ENCODE measurements around the gene PER1. TPM values are rescaled to one million over a fixed set of nuclear protein-coding genes. Genes with fewer than 3 reads are reported as not detected.

The PER1 gene
- total and polyA plus RNA-seq, 10 of the 15 experiments (the other 5 are each of a cell fraction or from before 2014, with no cell fraction given) = 0.02 to 25.1 (median 5.4) TPM

DNA sequence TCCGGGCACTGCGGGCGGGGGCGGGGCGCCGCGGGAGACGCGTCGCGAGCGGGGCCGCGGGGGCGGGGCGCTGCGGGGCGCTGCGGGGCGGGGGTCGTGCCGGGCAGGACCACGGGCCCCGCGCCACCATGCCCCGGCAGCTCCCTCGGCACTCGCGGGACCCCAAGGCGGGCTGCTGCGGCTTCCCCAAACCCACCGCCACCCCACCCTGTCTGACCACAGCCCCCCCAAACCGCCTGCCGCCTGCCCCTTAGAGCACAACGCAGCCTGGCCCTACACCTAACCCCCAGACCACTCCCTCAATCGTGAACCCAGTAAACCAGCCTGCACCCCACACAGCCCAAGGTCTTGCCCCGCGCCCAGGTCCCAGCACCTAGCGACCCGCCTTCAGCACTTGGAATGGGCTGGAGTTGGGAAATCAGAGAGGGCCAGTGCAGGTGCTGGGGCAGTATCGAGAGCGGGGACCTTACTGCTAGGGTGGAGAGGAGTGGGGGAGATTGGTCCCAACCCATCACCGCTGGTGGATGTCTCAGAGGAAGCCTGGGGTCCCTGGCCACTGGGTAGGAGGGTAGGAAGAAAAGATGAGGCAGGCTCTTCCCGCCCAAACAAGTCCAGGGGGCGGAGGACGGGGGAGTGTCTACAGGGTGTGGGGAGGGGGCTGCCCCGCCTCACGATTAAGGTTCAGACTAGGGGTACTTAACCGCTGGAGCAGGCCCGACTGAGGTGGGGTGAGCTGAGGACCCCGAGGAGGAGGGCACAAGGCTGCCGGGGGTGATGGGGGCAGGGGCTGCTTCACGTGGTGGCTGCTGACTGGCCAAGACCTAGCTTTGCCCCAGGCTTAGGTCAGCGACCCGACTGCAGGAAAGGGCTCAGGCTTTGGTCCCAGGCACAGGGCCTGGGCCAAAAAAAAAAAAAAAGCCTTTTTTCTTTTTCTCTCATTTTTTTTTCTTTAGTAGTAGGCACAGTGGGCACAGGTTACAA is 11.1 kb upstream of the PER1 start:
- Histone ChIP-seq H3K27ac (ENCODE audit: control insufficient read depth, insufficient read depth) (peak overlapping the region; percentile 66), H3K27me3 (replicated peaks in 1 of 2; ENCODE audit: control insufficient read depth in 2 of 2, insufficient read depth in 2 of 2, low read length in 1 of 2) (no peaks in the 10 kb centered on the region), H3K79me2 (ENCODE audit: control insufficient read depth, insufficient read depth, low read length) (peaks cover 24% of the 10 kb centered on the region), H3K4me3 (peak overlapping the region; percentile 71; the same call in 1 of the 2 replicates), H3K36me3 (ENCODE audit: control insufficient read depth in 2 of 2, insufficient read depth in 2 of 2, low read length in 1 of 2) (peaks cover 0 to 5% of the 10 kb centered on the region in 2 experiments; a peak in 1 of 4 replicates), H2AFZ (ENCODE audit: control insufficient read depth, low read depth, low read length) (peak overlapping the region; percentile 94), H4K20me1 (ENCODE audit: control insufficient read depth, insufficient read depth) (no peaks in the 10 kb centered on the region), H3K9ac (ENCODE audit: control insufficient read depth, insufficient read depth, low read length) (peak overlapping the region; percentile 91), H3K4me2 (ENCODE audit: control insufficient read depth, insufficient read depth) (peak overlapping the region; percentile 95), H3K9me3 (replicated peaks; ENCODE audit: control insufficient read depth, insufficient read depth, low read length) (no peaks in the 10 kb centered on the region), H3K4me1 (ENCODE audit: control insufficient read depth, insufficient read depth, low read length) (peaks cover 33% of the 10 kb centered on the region)
- FAIRE-seq (no peak), ATAC-seq (peak; percentile 6), DNase-seq (ENCODE audit: low read depth, low spot score) (no peak)
- in situ Hi-C loops (cut with MboI) = no loop called here
- POLR2A ChIA-PET = interaction anchor here (0.6 to 2.6 kb wide), 8 partner anchors 10 to 553 kb away, joined by 3 to 12 read pairs (median 4); partner anchors contain the start of genes AURKB and BORCS6
- RAD21 ChIA-PET (ENCODE audit: unreplicated experiment) = interaction anchor here (1.1 to 2.2 kb wide), 4 partner anchors 10 to 132 kb away, joined by 3 to 9 read pairs (median 6); partner anchors contain the start of gene SLC25A35
- intact Hi-C loops (cut with micrococcal nuclease; ENCODE audit: unreplicated experiment) = loop anchor here (5.0 kb wide), 1 partner anchor 101 kb away; no protein-coding TSS in a partner anchor
- CTCF ChIA-PET = interaction anchor here (0.6 to 2.3 kb wide), 3 partner anchors 10 to 1999 kb away, joined by 3 to 11 read pairs (median 7); no protein-coding TSS in a partner anchor
- WGBS (ENCODE audit: insufficient coverage, insufficient replicate concordance, low lambda C conversion rate, missing lambda C conversion rate) = 4% methylated on average over 29 of the region's 55 CpGs
- BruUV-seq (replicated peaks) = no TSS peak
- SMC1A ChIA-PET (ENCODE audit: uncharacterized antibody, unreplicated experiment) = interaction anchor here (0.7 to 1.2 kb wide), 4 partner anchors 10 to 56 kb away, joined by 3 to 7 read pairs (median 4); no protein-coding TSS in a partner anchor
- TF ChIP-seq, protein P1, sequence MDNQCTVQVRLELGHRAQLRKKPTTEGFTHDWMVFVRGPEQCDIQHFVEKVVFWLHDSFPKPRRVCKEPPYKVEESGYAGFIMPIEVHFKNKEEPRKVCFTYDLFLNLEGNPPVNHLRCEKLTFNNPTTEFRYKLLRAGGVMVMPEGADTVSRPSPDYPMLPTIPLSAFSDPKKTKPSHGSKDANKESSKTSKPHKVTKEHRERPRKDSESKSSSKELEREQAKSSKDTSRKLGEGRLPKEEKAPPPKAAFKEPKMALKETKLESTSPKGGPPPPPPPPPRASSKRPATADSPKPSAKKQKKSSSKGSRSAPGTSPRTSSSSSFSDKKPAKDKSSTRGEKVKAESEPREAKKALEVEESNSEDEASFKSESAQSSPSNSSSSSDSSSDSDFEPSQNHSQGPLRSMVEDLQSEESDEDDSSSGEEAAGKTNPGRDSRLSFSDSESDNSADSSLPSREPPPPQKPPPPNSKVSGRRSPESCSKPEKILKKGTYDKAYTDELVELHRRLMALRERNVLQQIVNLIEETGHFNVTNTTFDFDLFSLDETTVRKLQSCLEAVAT (IDR thresholded peaks at IDR 0.05) = peak; percentile 77; the same call in 1 of the 2 replicates
- TF ChIP-seq, protein P2, sequence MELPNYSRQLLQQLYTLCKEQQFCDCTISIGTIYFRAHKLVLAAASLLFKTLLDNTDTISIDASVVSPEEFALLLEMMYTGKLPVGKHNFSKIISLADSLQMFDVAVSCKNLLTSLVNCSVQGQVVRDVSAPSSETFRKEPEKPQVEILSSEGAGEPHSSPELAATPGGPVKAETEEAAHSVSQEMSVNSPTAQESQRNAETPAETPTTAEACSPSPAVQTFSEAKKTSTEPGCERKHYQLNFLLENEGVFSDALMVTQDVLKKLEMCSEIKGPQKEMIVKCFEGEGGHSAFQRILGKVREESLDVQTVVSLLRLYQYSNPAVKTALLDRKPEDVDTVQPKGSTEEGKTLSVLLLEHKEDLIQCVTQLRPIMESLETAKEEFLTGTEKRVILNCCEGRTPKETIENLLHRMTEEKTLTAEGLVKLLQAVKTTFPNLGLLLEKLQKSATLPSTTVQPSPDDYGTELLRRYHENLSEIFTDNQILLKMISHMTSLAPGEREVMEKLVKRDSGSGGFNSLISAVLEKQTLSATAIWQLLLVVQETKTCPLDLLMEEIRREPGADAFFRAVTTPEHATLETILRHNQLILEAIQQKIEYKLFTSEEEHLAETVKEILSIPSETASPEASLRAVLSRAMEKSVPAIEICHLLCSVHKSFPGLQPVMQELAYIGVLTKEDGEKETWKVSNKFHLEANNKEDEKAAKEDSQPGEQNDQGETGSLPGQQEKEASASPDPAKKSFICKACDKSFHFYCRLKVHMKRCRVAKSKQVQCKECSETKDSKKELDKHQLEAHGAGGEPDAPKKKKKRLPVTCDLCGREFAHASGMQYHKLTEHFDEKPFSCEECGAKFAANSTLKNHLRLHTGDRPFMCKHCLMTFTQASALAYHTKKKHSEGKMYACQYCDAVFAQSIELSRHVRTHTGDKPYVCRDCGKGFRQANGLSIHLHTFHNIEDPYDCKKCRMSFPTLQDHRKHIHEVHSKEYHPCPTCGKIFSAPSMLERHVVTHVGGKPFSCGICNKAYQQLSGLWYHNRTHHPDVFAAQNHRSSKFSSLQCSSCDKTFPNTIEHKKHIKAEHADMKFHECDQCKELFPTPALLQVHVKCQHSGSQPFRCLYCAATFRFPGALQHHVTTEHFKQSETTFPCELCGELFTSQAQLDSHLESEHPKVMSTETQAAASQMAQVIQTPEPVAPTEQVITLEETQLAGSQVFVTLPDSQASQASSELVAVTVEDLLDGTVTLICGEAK (IDR thresholded peaks at IDR 0.05; ENCODE audit: borderline replicate concordance) = peak; percentile 61
- no peak for TF ChIP-seq STAT3 (IDR thresholded peaks at IDR 0.05; ENCODE audit: low read depth, low read length)
- no peak for TF ChIP-seq ZNF274 (IDR thresholded peaks at IDR 0.05; ENCODE audit: insufficient read depth, insufficient read length)
- no peak for TF ChIP-seq SREBF2 (IDR thresholded peaks at IDR 0.05; ENCODE audit: low read length)
- TF ChIP-seq CHD2 (IDR thresholded peaks at IDR 0.05; ENCODE audit: borderline replicate concordance, low read depth, low read length) = no peak
- TF ChIP-seq SIN3A (IDR thresholded peaks at IDR 0.05; ENCODE audit: low read depth, low read length) = no peak
- TF ChIP-seq, protein P3, sequence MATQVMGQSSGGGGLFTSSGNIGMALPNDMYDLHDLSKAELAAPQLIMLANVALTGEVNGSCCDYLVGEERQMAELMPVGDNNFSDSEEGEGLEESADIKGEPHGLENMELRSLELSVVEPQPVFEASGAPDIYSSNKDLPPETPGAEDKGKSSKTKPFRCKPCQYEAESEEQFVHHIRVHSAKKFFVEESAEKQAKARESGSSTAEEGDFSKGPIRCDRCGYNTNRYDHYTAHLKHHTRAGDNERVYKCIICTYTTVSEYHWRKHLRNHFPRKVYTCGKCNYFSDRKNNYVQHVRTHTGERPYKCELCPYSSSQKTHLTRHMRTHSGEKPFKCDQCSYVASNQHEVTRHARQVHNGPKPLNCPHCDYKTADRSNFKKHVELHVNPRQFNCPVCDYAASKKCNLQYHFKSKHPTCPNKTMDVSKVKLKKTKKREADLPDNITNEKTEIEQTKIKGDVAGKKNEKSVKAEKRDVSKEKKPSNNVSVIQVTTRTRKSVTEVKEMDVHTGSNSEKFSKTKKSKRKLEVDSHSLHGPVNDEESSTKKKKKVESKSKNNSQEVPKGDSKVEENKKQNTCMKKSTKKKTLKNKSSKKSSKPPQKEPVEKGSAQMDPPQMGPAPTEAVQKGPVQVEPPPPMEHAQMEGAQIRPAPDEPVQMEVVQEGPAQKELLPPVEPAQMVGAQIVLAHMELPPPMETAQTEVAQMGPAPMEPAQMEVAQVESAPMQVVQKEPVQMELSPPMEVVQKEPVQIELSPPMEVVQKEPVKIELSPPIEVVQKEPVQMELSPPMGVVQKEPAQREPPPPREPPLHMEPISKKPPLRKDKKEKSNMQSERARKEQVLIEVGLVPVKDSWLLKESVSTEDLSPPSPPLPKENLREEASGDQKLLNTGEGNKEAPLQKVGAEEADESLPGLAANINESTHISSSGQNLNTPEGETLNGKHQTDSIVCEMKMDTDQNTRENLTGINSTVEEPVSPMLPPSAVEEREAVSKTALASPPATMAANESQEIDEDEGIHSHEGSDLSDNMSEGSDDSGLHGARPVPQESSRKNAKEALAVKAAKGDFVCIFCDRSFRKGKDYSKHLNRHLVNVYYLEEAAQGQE (IDR thresholded peaks at IDR 0.05; ENCODE audit: low read depth, low read length) = no peak
- no peak for TF ChIP-seq MTA3 (IDR thresholded peaks at IDR 0.05; ENCODE audit: borderline replicate concordance, low read length)
- no peak for TF ChIP-seq SRF (IDR thresholded peaks at IDR 0.05; ENCODE audit: low read depth in 2 of 2, low read length in 2 of 2)
- TF ChIP-seq ESRRA (IDR thresholded peaks at IDR 0.05; ENCODE audit: low read length) = no peak
- peak in 1 of 2 experiments; percentile 74; a peak in 1 of 3 replicates for TF ChIP-seq EGR1 (IDR thresholded peaks at IDR 0.05; ENCODE audit: borderline replicate concordance in 1 of 2, low read depth in 2 of 2, low read length in 2 of 2)
